ENCODE data around the gene UACA. TPM values are rescaled to one million over a fixed set of nuclear protein-coding genes. Genes with fewer than 3 reads are reported as not detected.

The UACA gene
- total and polyA plus RNA-seq, 2 of the 8 experiments (the other 6 are each of a cell fraction or from before 2014, with no cell fraction given), result 28.6 to 38.9 TPM

DNA sequence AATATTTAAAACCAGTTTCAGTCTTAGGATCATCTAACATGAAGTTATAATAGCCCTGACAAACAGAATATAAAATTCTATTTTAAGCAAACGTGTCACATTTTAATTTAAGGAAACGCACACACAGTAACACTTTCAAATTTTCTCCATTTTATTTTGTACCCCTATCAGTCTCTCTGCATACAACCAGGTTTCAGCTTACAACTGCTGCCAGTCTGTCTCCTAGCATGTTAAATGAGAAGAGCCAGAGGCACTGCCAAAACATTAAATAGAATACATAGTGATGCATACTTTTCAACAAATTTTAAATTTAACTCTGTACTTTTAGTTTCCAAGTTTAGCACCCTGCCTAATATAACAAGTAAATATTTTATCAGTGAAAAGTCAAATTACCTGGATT, 60.8 kb downstream of the UACA start:
- H2BK20ac ChIP-seq (ENCODE audit: low read length), result no peak overlapping the region
- peaks cover 3 to 11% (median 7%) of the 10 kb centered on the region in 4 experiments for H3K4me1 ChIP-seq (replicated peaks in 1 of 4; ENCODE audit: control insufficient read depth in 3 of 4, insufficient read depth in 4 of 4, low read length in 3 of 4)
- ChIA-PET CTCF (ENCODE audit: partially characterized antibody) (interaction anchor here (1.0 to 3.4 kb wide), 4 partner anchors 21 to 122 kb away, joined by 3 to 21 read pairs (median 4); no protein-coding TSS in a partner anchor), POLR2A (ENCODE audit: partially characterized antibody) (interaction anchor here (0.7 to 2.3 kb wide), 2 partner anchors 11 to 24 kb away, joined by 3 to 6 read pairs; no protein-coding TSS in a partner anchor)
- H3K14ac ChIP-seq (ENCODE audit: insufficient read length), result no peak overlapping the region
- H3K23me2 ChIP-seq (ENCODE audit: low read depth, low read length), result no peaks in the 10 kb centered on the region
- H4K5ac ChIP-seq (ENCODE audit: insufficient read length, low read depth, low read length), result no peak overlapping the region
- peak overlapping the region in 1 of 4 experiments; percentile 34; a peak in 1 of 7 replicates for H3K9ac ChIP-seq (replicated peaks in 1 of 4; ENCODE audit: extremely low read depth in 1 of 4, low read depth in 3 of 4, low read length in 3 of 4)
- H4K8ac ChIP-seq (ENCODE audit: extremely low read depth, insufficient read depth, low read length), result no peak overlapping the region
- no peak overlapping the region for H3K4me2 ChIP-seq (ENCODE audit: insufficient read depth in 1 of 2, low read depth in 2 of 2, low read length in 2 of 2)
- 83% methylated on average over 2 of the region's 2 CpGs; no CpG with 5 or more reads in 1 of the 2 experiments for WGBS, 2 experiments (ENCODE audit: extremely low coverage in 1 of 2, insufficient coverage in 1 of 2, insufficient read length in 1 of 2, insufficient replicate concordance in 2 of 2, low coverage in 1 of 2, low lambda C conversion rate in 2 of 2, missing lambda C conversion rate in 1 of 2)
- no peak overlapping the region for H3K18ac ChIP-seq (ENCODE audit: extremely low read depth, low read length)
- H2BK12ac ChIP-seq (ENCODE audit: low read depth, low read length), result no peak overlapping the region
- no peak overlapping the region for H3K4me3 ChIP-seq (ENCODE audit: extremely low read depth in 1 of 4, insufficient read depth in 2 of 4, low read depth in 3 of 4, low read length in 4 of 4)
- peaks cover 0 to 1% (median 0%) of the 10 kb centered on the region in 4 experiments; a peak in 1 of 7 replicates for H3K27me3 ChIP-seq (replicated peaks in 1 of 4; ENCODE audit: control insufficient read depth in 3 of 4, extremely low read depth in 1 of 4, insufficient read depth in 3 of 4, low read length in 3 of 4)
- H3K23ac ChIP-seq (ENCODE audit: insufficient read length), result no peak overlapping the region
- no peaks in the 10 kb centered on the region; the same call in 1 of the 2 replicates for H3K79me1 ChIP-seq (ENCODE audit: low read depth, low read length)
- no peaks in the 10 kb centered on the region for H3K9me3 ChIP-seq (ENCODE audit: insufficient read depth in 2 of 2, low read depth in 1 of 2, low read length in 1 of 2)
- H3K4ac ChIP-seq (replicated peaks; ENCODE audit: insufficient read length, low read depth, low read length), result no peak overlapping the region
- DNase-seq (ENCODE audit: low read depth in 1 of 2, low spot score in 2 of 2) (no peak), FAIRE-seq (no peak)
- peaks cover 0 to 1% of the 10 kb centered on the region in 2 experiments for H4K20me1 ChIP-seq (replicated peaks in 1 of 2; ENCODE audit: control insufficient read depth in 1 of 2, insufficient read depth in 2 of 2, low read length in 2 of 2)
- H2BK5ac ChIP-seq (ENCODE audit: low read depth, low read length), result no peak overlapping the region
- no peak overlapping the region for H2AK5ac ChIP-seq (ENCODE audit: low read depth, low read length)
- no peak overlapping the region for H3K27ac ChIP-seq (ENCODE audit: low read depth, low read length)
- no peaks in the 10 kb centered on the region for H3K36me3 ChIP-seq (ENCODE audit: control insufficient read depth in 2 of 4, insufficient read depth in 4 of 4, low read length in 3 of 4)
- H2AFZ ChIP-seq (ENCODE audit: low read length), result no peak overlapping the region
- no peak overlapping the region for H2BK120ac ChIP-seq (replicated peaks; ENCODE audit: low read depth, low read length)
- no peak overlapping the region for H4K91ac ChIP-seq (replicated peaks; ENCODE audit: insufficient read length, low read length)
- peaks cover 0 to 11% of the 10 kb centered on the region in 2 experiments; a peak in 1 of 4 replicates for H3K79me2 ChIP-seq (ENCODE audit: control insufficient read depth in 1 of 2, insufficient read depth in 2 of 2, low read length in 2 of 2)
- no peak overlapping the region for H2BK15ac ChIP-seq (ENCODE audit: low read length)
- no peak overlapping the region for H3K56ac ChIP-seq (replicated peaks; ENCODE audit: insufficient read length, low read depth, low read length)
- TF ChIP-seq KDM1A (IDR thresholded peaks at IDR 0.05; ENCODE audit: borderline replicate concordance, low read length), result no peak
- TF ChIP-seq EGR1 (IDR thresholded peaks at IDR 0.05; ENCODE audit: borderline replicate concordance, low read depth, low read length), result no peak
- TF ChIP-seq TAF1 (IDR thresholded peaks at IDR 0.05; ENCODE audit: low read depth, low read length), result no peak
- TF ChIP-seq SIN3A (conservative IDR thresholded peaks at IDR 0.05 in 1 of 2, IDR thresholded peaks at IDR 0.05 in 1 of 2; ENCODE audit: low read depth in 1 of 2, low read length in 2 of 2), result no peak
- no peak for TF ChIP-seq CBX8 (IDR thresholded peaks at IDR 0.05; ENCODE audit: borderline replicate concordance, low read depth, low read length)
- TF ChIP-seq TEAD4 (IDR thresholded peaks at IDR 0.05; ENCODE audit: low read depth, low read length), result no peak
